ENCODE data around the gene GPR107. TPM values are rescaled to one million over a fixed set of nuclear protein-coding genes. Genes with fewer than 3 reads are reported as not detected.

The GPR107 gene
- total and polyA plus RNA-seq, 2 of the 8 experiments (the other 6 are each of a cell fraction or from before 2014, with no cell fraction given) = 19.3 to 30.7 TPM

DNA sequence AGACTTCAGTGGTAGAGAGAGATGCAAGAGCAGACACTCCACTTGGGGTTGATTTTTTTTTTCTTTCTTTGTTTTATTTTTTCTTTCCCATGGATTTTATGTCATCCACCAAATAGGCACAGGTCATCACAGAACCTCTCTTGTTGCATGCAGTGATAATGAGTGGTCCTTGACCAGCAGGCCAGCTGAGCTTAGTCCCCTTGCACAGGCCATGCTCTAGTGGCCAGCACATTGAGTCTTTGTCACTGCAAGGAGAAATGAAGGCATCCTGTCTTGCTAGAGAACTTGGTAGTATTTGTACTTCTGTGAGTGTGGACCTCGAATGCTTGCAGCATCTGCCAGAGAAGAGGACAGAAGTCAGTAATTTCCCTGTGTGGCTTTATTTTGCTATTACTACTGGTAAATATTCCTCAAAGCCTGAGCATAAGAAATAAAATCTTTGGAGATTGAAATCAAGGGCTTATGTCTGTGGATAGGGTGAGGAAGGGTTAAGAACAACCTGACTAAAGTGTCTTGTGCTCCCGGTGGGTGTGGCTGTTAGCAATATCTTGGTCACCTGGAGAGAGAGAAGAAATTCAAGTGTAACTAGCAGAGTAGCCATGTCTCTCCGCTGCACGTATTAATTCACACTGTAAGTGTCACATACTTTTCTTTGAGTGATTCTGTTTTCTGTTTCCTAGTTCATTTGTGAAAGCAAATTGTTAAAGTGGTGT is 73.2 kb downstream of the GPR107 start:
- H3K4me2 ChIP-seq (ENCODE audit: insufficient read depth in 1 of 2, low read depth in 2 of 2, low read length in 2 of 2) = no peak overlapping the region
- no peaks in the 10 kb centered on the region for H3K9me3 ChIP-seq (ENCODE audit: insufficient read depth in 2 of 2, low read depth in 1 of 2, low read length in 1 of 2)
- H3K23ac ChIP-seq (ENCODE audit: insufficient read length) = no peak overlapping the region
- H3K18ac ChIP-seq (ENCODE audit: extremely low read depth, low read length) = no peak overlapping the region
- H3K36me3 ChIP-seq (ENCODE audit: control insufficient read depth in 2 of 4, insufficient read depth in 4 of 4, low read length in 3 of 4) = peaks cover 0 to 21% (median 7%) of the 10 kb centered on the region in 4 experiments; a peak in 5 of 8 replicates
- H3K4me3 ChIP-seq (ENCODE audit: extremely low read depth in 1 of 4, insufficient read depth in 2 of 4, low read depth in 3 of 4, low read length in 4 of 4) = no peak overlapping the region
- H2BK120ac ChIP-seq (replicated peaks; ENCODE audit: low read depth, low read length) = no peak overlapping the region
- no peaks in the 10 kb centered on the region; the same call in 1 of the 2 replicates for H3K79me1 ChIP-seq (ENCODE audit: low read depth, low read length)
- no peak overlapping the region for H2BK12ac ChIP-seq (ENCODE audit: low read depth, low read length)
- WGBS, 2 experiments (ENCODE audit: extremely low coverage in 1 of 2, insufficient coverage in 1 of 2, insufficient read length in 1 of 2, insufficient replicate concordance in 2 of 2, low coverage in 1 of 2, low lambda C conversion rate in 2 of 2, missing lambda C conversion rate in 1 of 2) = 83% methylated on average over 4 of the region's 4 CpGs; no CpG with 5 or more reads in 1 of the 2 experiments
- H2BK5ac ChIP-seq (ENCODE audit: low read depth, low read length) = no peak overlapping the region
- H2BK15ac ChIP-seq (ENCODE audit: low read length) = no peak overlapping the region
- H2AFZ ChIP-seq (ENCODE audit: low read length) = no peak overlapping the region
- no peak overlapping the region for H2AK5ac ChIP-seq (ENCODE audit: low read depth, low read length)
- H4K5ac ChIP-seq (ENCODE audit: insufficient read length, low read depth, low read length) = no peak overlapping the region
- no peaks in the 10 kb centered on the region for H3K79me2 ChIP-seq (ENCODE audit: control insufficient read depth in 1 of 2, insufficient read depth in 2 of 2, low read length in 2 of 2)
- no peak for TF ChIP-seq SIRT6 (IDR thresholded peaks at IDR 0.05; ENCODE audit: low read length)
- TF ChIP-seq BACH1 (IDR thresholded peaks at IDR 0.05; ENCODE audit: low read length) = no peak
- TF ChIP-seq SAP30 (IDR thresholded peaks at IDR 0.05; ENCODE audit: insufficient read depth, insufficient replicate concordance, low read length) = no peak
- no peak for TF ChIP-seq JUND (IDR thresholded peaks at IDR 0.05; ENCODE audit: low read length)
- TF ChIP-seq GABPA (IDR thresholded peaks at IDR 0.05; ENCODE audit: borderline replicate concordance, insufficient read depth, low read length) = no peak
- no peak overlapping the region for H3K4ac ChIP-seq (replicated peaks; ENCODE audit: insufficient read length, low read depth, low read length)
- H3K4me1 ChIP-seq (replicated peaks in 1 of 4; ENCODE audit: control insufficient read depth in 3 of 4, insufficient read depth in 4 of 4, low read length in 3 of 4) = peaks cover 0 to 3% (median 0%) of the 10 kb centered on the region in 4 experiments; a peak in 1 of 7 replicates
- FAIRE-seq (no peak), DNase-seq (ENCODE audit: low read depth in 1 of 2, low spot score in 2 of 2) (no peak)
- no peak overlapping the region for H3K9ac ChIP-seq (replicated peaks in 1 of 4; ENCODE audit: extremely low read depth in 1 of 4, low read depth in 3 of 4, low read length in 3 of 4)
- no peak overlapping the region for H4K91ac ChIP-seq (replicated peaks; ENCODE audit: insufficient read length, low read length)
- H4K8ac ChIP-seq (ENCODE audit: extremely low read depth, insufficient read depth, low read length) = no peak overlapping the region
- no peak overlapping the region for H2BK20ac ChIP-seq (ENCODE audit: low read length)
- H3K56ac ChIP-seq (replicated peaks; ENCODE audit: insufficient read length, low read depth, low read length) = no peak overlapping the region
- peaks cover 0 to 1% (median 0%) of the 10 kb centered on the region in 4 experiments; a peak in 1 of 7 replicates for H3K27me3 ChIP-seq (replicated peaks in 1 of 4; ENCODE audit: control insufficient read depth in 3 of 4, extremely low read depth in 1 of 4, insufficient read depth in 3 of 4, low read length in 3 of 4)
- no peak overlapping the region for H3K27ac ChIP-seq (ENCODE audit: low read depth, low read length)
- ChIA-PET CTCF (ENCODE audit: partially characterized antibody) (interaction anchor here (1.0 to 2.5 kb wide), 2 partner anchors 20 to 93 kb away, joined by 6 to 15 read pairs; no protein-coding TSS in a partner anchor), POLR2A (ENCODE audit: partially characterized antibody) (no interaction called here)
- H4K20me1 ChIP-seq (replicated peaks in 1 of 2; ENCODE audit: control insufficient read depth in 1 of 2, insufficient read depth in 2 of 2, low read length in 2 of 2) = no peaks in the 10 kb centered on the region
- H3K14ac ChIP-seq (ENCODE audit: insufficient read length) = no peak overlapping the region
- H3K23me2 ChIP-seq (ENCODE audit: low read depth, low read length) = no peaks in the 10 kb centered on the region
